Activated CD8-positive, alpha-beta memory T cell treated with anti-CD3 and anti-CD28 coated beads, Interleukin-2, amount 10 ng/mL, durations not matched to agents 7 days and 5 days (primary cell): ENCODE results near the gene SOWAHA. TPM values are rescaled to one million over a fixed set of nuclear protein-coding genes. Genes with fewer than 3 reads are reported as not detected.
A peak's percentile ranks its signal among the peaks of the same experiment; 100 is the strongest.
"Not testable (repeated sequence)": the region's sequence is repeated elsewhere in the genome, so short reads cannot be mapped to it uniquely, and the experiment has no call there.

Experiments used
- ATAC-seq: fragments of 150-1000 bp; cut with Tn5 transposase; one replicate; pipeline ENCODE4 v1.10.0; 2021; ENCODE audit warnings: moderate library complexity
- CTCF ChIA-PET: fragments of 350-600 bp; sonication (Branson Sonifier 250); formaldehyde crosslinking; loops from one replicate; lab custom pipeline; 2021; ENCODE audit warnings: antibody characterized with exemption; lab: Charles Lee
- DNase-seq: peaks from one replicate; pipeline ENCODE4 v3.0.0-alpha.2; 2020
- H3K27ac Mint-ChIP-seq: one replicate; pipeline ENCODE4 v1.8.0; 2021; ENCODE audit warnings: mild to moderate bottlenecking, mixed read lengths
- H3K27me3 Mint-ChIP-seq: one replicate; pipeline ENCODE4 v1.8.0; 2021; ENCODE audit warnings: mixed read lengths
- H3K36me3 Mint-ChIP-seq: one replicate; pipeline ENCODE4 v1.8.0; 2021; ENCODE audit warnings: mild to moderate bottlenecking, mixed read lengths
- H3K4me1 Mint-ChIP-seq: one replicate; pipeline ENCODE4 v1.8.0; 2021; ENCODE audit warnings: mixed read lengths
- H3K4me3 Mint-ChIP-seq: one replicate; pipeline ENCODE4 v1.8.0; 2021; ENCODE audit warnings: mild to moderate bottlenecking, moderate library complexity, mixed read lengths
- H3K9me3 Mint-ChIP-seq: one replicate; pipeline ENCODE4 v1.8.0; 2022; ENCODE audit warnings: low read depth, mixed read lengths
- total RNA-seq, 2 experiments: library from RNA; stranded (reverse); gene quantifications; one replicate each; pipeline ENCODE4 v1.2.3, GENCODE V29; 2021

SOWAHA gene
- total RNA-seq, 2 experiments from 2014 or later: 0.42 TPM; not detected in 1

- DNase-seq, H3K4me3 Mint-ChIP-seq, ATAC-seq, H3K27ac Mint-ChIP-seq, H3K4me1 Mint-ChIP-seq, H3K36me3 Mint-ChIP-seq, H3K9me3 Mint-ChIP-seq: not testable (repeated sequence)
- CTCF ChIA-PET: interaction anchor here (1.1 to 1.7 kb wide), 3 partner anchors 18 to 302 kb away, joined by 3 to 8 read pairs (median 3); no protein-coding TSS in a partner anchor
- H3K27me3 Mint-ChIP-seq: peaks cover 47% of the 10 kb centered on the region
These were observed 10.4 kb upstream of the SOWAHA start for GRCh38 chr5:132802685-132803066.

- not testable (repeated sequence) for H3K4me3 Mint-ChIP-seq, H3K9me3 Mint-ChIP-seq, DNase-seq, H3K4me1 Mint-ChIP-seq, H3K36me3 Mint-ChIP-seq, ATAC-seq, H3K27ac Mint-ChIP-seq
- CTCF ChIA-PET: interaction anchor here (1.2 to 1.9 kb wide), 2 partner anchors 9 to 15 kb away, joined by 3 to 6 read pairs; no protein-coding TSS in a partner anchor
- peaks cover 55% of the 10 kb centered on the region for H3K27me3 Mint-ChIP-seq
These were observed 8.9 kb upstream of the SOWAHA start for GRCh38 chr5:132804219-132804618.

GRCh38 chr5:132805872-132806271 is 7.2 kb upstream of the SOWAHA start:
- peaks cover 67% of the 10 kb centered on the region for H3K27me3 Mint-ChIP-seq
- H3K4me3 Mint-ChIP-seq, H3K27ac Mint-ChIP-seq, ATAC-seq, H3K9me3 Mint-ChIP-seq, CTCF ChIA-PET, DNase-seq, H3K36me3 Mint-ChIP-seq, H3K4me1 Mint-ChIP-seq: not testable (repeated sequence)

GRCh38 chr5:132806804-132807162 is 6.3 kb upstream of the SOWAHA start:
- not testable (repeated sequence) for H3K27ac Mint-ChIP-seq, ATAC-seq, H3K36me3 Mint-ChIP-seq, H3K4me1 Mint-ChIP-seq, H3K9me3 Mint-ChIP-seq, H3K4me3 Mint-ChIP-seq, DNase-seq
- CTCF ChIA-PET: interaction anchor here (0.5 to 5.5 kb wide), 4 partner anchors 10 to 280 kb away, joined by 3 to 35 read pairs (median 5); no protein-coding TSS in a partner anchor
- peaks cover 71% of the 10 kb centered on the region for H3K27me3 Mint-ChIP-seq

- Mint-ChIP-seq H3K9me3 (no peaks in the 10 kb centered on the region), H3K27ac (no peak overlapping the region), H3K27me3 (peaks cover 71% of the 10 kb centered on the region), H3K4me3 (no peak overlapping the region), H3K4me1 (peaks cover 4% of the 10 kb centered on the region), H3K36me3 (no peaks in the 10 kb centered on the region)
- DNase-seq: peak; percentile 40
- CTCF ChIA-PET: interaction anchor here (0.5 to 5.5 kb wide), 5 partner anchors 10 to 281 kb away, joined by 3 to 35 read pairs (median 4); no protein-coding TSS in a partner anchor
- ATAC-seq: no peak
These were observed 5.8 kb upstream of the SOWAHA start for GRCh38 chr5:132807163-132807838.

- CTCF ChIA-PET: interaction anchor here (1.1 to 5.5 kb wide), 3 partner anchors 9 to 24 kb away, joined by 4 to 35 read pairs (median 6); no protein-coding TSS in a partner anchor
- peaks cover 1% of the 10 kb centered on the region for H3K36me3 Mint-ChIP-seq
- no peak overlapping the region for H3K27ac Mint-ChIP-seq
- H3K27me3 Mint-ChIP-seq: peaks cover 69% of the 10 kb centered on the region
- H3K4me1 Mint-ChIP-seq: peaks cover 11% of the 10 kb centered on the region
- H3K9me3 Mint-ChIP-seq: no peaks in the 10 kb centered on the region
- no peak for ATAC-seq
- no peak overlapping the region for H3K4me3 Mint-ChIP-seq
- no peak for DNase-seq
These were observed 4.7 kb upstream of the SOWAHA start for GRCh38 chr5:132808448-132808847.

- peaks cover 1% of the 10 kb centered on the region for H3K36me3 Mint-ChIP-seq
- ATAC-seq (no peak), DNase-seq (no peak)
- H3K4me3 Mint-ChIP-seq: no peak overlapping the region
- H3K9me3 Mint-ChIP-seq: no peaks in the 10 kb centered on the region
- H3K4me1 Mint-ChIP-seq: peaks cover 11% of the 10 kb centered on the region
- H3K27ac Mint-ChIP-seq: no peak overlapping the region
- peaks cover 65% of the 10 kb centered on the region for H3K27me3 Mint-ChIP-seq
- CTCF ChIA-PET: interaction anchor here (0.9 to 5.5 kb wide), 4 partner anchors 9 to 24 kb away, joined by 3 to 35 read pairs (median 5); no protein-coding TSS in a partner anchor
These were observed 4.2 kb upstream of the SOWAHA start for GRCh38 chr5:132808866-132809265.

- DNase-seq: no peak
These were observed 2.5 kb upstream of the SOWAHA start for GRCh38 chr5:132810605-132811004.

GRCh38 chr5:132812123-132812765 is 858 bp upstream of the SOWAHA start:
- CTCF ChIA-PET: interaction anchor here (1.1 to 1.3 kb wide), 2 partner anchors 11 to 56 kb away, joined by 3 read pairs; no protein-coding TSS in a partner anchor
- DNase-seq: no peak
- no peak for ATAC-seq
- Mint-ChIP-seq H3K27me3 (peaks cover 55% of the 10 kb centered on the region), H3K4me1 (peaks cover 12% of the 10 kb centered on the region), H3K4me3 (peak overlapping the region; percentile 64), H3K36me3 (peaks cover 1% of the 10 kb centered on the region), H3K9me3 (no peaks in the 10 kb centered on the region), H3K27ac (no peak overlapping the region)

More at GRCh38 chr5:132810605-132811004, 2.5 kb upstream of the SOWAHA start:
- Mint-ChIP-seq H3K9me3 (no peaks in the 10 kb centered on the region), H3K4me3 (no peak overlapping the region), H3K27ac (no peak overlapping the region), H3K4me1 (peaks cover 12% of the 10 kb centered on the region), H3K27me3 (peaks cover 56% of the 10 kb centered on the region), H3K36me3 (peaks cover 1% of the 10 kb centered on the region)
- no peak for ATAC-seq
- CTCF ChIA-PET: interaction anchor here (1.3 to 5.5 kb wide), 3 partner anchors 9 to 283 kb away, joined by 3 to 35 read pairs (median 4); no protein-coding TSS in a partner anchor

GRCh38 chr5:132813599-132814502 is 749 bp downstream of the SOWAHA start:
- CTCF ChIA-PET: interaction anchor here (0.8 to 1.8 kb wide), 8 partner anchors 10 to 287 kb away, joined by 3 to 6 read pairs (median 4); partner anchors contain the start of gene CCNI2
- no peak overlapping the region for H3K4me3 Mint-ChIP-seq
- H3K27me3 Mint-ChIP-seq: peaks cover 48% of the 10 kb centered on the region
- peaks cover 12% of the 10 kb centered on the region for H3K4me1 Mint-ChIP-seq
- DNase-seq (no peak), ATAC-seq (peak; percentile 61)
- H3K27ac Mint-ChIP-seq: no peak overlapping the region
- peaks cover 1% of the 10 kb centered on the region for H3K36me3 Mint-ChIP-seq
- H3K9me3 Mint-ChIP-seq: no peaks in the 10 kb centered on the region

- ATAC-seq (no peak), DNase-seq (no peak)
- peaks cover 1% of the 10 kb centered on the region for H3K36me3 Mint-ChIP-seq
- no peaks in the 10 kb centered on the region for H3K9me3 Mint-ChIP-seq
- H3K27me3 Mint-ChIP-seq: peaks cover 47% of the 10 kb centered on the region
- CTCF ChIA-PET: interaction anchor here (1.0 to 1.8 kb wide), 4 partner anchors 10 to 288 kb away, joined by 3 to 6 read pairs (median 5); partner anchors contain the start of gene CCNI2
- no peak overlapping the region for H3K27ac Mint-ChIP-seq
- H3K4me1 Mint-ChIP-seq: peaks cover 17% of the 10 kb centered on the region
- H3K4me3 Mint-ChIP-seq: peak overlapping the region; percentile 21
These were observed 1.6 kb downstream of the SOWAHA start for GRCh38 chr5:132814503-132815294.

GRCh38 chr5:132815454-132815853 is 2.4 kb downstream of the SOWAHA start:
- Mint-ChIP-seq H3K36me3 (peaks cover 1% of the 10 kb centered on the region), H3K4me3 (no peak overlapping the region)

More at GRCh38 chr5:132815454-132815853, 2.4 kb downstream of the SOWAHA start:
- H3K27me3 Mint-ChIP-seq: peaks cover 46% of the 10 kb centered on the region
- no peak overlapping the region for H3K27ac Mint-ChIP-seq
- H3K9me3 Mint-ChIP-seq: no peaks in the 10 kb centered on the region
- H3K4me1 Mint-ChIP-seq: peaks cover 22% of the 10 kb centered on the region
- DNase-seq (no peak), ATAC-seq (no peak)
- CTCF ChIA-PET: interaction anchor here (1.1 kb wide), 1 partner anchor 288 kb away, joined by 3 read pairs; no protein-coding TSS in a partner anchor
